SK-N-SH (cell line): ENCODE results near the gene GPR143.

ENCODE experiments used
- CTCF ChIP-seq: fragments of 200-600 bp; sonication (generic); IDR thresholded peaks from 2 replicates; pipeline ENCODE4 v1.6.1; 2017; ENCODE audit warnings: antibody characterized with exemption, mild to moderate bottlenecking, moderate library complexity
- EP300 ChIP-seq, 2 experiments: IDR thresholded peaks; 2 replicates each; pipeline versions ENCODE4 v1.4.0 to v1.6.1; 2012; ENCODE audit warnings: borderline replicate concordance in 1 of 2, low read depth in 1 of 2, low read length in 1 of 2
- RAD21 ChIP-seq: IDR thresholded peaks from 2 replicates; pipeline ENCODE4 v1.6.1; 2012; ENCODE audit warnings: mild to moderate bottlenecking, low read length

DNA sequence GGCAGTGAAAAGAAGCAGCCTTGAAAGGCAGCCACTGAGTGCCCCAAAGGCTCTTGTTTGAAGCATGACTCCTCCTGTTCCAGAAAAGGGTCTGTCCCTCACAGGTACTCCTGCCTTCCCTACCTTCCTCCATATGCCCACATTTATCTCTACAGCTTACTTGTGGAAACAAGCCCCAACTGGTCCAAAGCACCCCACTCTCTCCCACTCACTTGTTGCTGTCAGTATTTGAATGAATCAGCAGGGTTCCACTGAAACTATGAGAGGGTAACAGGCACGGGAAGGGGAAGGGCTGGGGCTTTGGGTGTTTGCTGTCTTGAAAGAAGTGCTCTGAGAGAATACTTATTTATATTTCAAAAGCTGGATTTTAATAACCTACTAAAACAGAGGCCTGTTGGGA is 34.9 kb downstream of the GPR143 start:
- TF ChIP-seq EP300 (IDR thresholded peaks at IDR 0.05; ENCODE audit: borderline replicate concordance in 1 of 2, low read depth in 1 of 2, low read length in 1 of 2) (no peak), RAD21 (no peak), CTCF (no peak)
